Stimulated activated CD4-positive, alpha-beta T cell treated with anti-CD3 and anti-CD28 coated beads, TNF-alpha, amount 100 ng/mL, for 48 hours (primary cell): ENCODE data around the gene NFIX.

Source experiments
- DNase-seq, 3 donors: peaks; one replicate each; pipeline ENCODE4 v3.0.0-alpha.2; 2020; ENCODE audit warnings: low read depth in 3 of 3

The NFIX gene

GRCh38 chr19:13091400-13092157 lies 96.3 kb downstream of the NFIX start:
- DNase-seq, result no peak

DNA sequence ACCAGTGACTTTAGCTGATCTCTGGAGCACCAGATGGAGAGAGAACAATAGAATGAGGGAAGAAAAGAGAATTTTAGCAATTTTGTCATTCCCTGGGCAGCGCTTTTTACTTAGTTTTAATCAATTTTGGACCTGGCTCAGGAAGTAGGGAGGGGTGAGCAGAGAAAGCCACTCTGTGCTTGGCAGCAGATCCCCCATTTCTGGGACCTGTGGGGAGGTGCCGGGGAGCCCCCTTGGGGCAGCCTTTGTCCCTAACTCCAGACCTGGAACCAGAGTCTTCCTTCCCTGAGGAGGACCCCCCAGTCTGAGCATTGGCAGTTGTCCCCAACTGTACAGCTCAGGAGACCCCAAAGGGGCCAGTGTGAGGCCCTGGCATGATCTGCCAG lies 96.9 kb downstream of the NFIX start:
- no peak for DNase-seq

DNA sequence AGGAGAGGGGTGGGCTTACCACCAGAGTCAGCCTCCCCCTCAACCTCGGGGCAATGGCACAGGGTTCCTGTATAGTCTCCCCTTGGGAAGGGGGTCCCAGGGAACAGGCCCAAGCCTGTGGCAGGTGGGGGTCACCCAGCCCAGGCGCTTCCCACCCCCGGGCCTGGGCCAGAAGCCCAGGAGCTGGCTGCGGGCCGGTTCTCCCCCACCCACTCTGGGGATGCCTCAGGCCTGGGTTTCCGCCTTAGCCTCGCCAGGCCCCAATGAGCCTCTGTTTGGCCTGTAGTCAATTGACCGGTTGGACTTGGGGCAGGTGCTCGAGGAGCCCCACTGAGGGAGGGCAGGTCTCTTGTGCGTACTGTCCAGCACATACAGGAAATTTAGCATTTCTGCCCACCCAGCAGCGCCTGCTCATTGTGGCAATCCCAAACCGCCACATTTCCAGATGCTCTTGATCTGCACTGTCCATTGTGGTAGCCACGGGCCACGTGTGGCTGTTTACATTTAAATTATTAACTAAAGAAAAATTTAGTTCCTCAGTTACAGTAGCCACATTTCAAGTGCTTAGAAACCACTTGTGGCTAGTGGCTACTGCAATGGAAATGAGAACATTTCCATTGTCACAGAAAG lies 97.4 kb downstream of the NFIX start:
- no peak for DNase-seq

GRCh38 chr19:13093407-13094105 lies 98.3 kb downstream of the NFIX start:
- DNase-seq, result peak; percentile 68 to 71 (median 68)

GRCh38 chr19:13094106-13094504 lies 98.8 kb downstream of the NFIX start:
- no peak for DNase-seq

DNA sequence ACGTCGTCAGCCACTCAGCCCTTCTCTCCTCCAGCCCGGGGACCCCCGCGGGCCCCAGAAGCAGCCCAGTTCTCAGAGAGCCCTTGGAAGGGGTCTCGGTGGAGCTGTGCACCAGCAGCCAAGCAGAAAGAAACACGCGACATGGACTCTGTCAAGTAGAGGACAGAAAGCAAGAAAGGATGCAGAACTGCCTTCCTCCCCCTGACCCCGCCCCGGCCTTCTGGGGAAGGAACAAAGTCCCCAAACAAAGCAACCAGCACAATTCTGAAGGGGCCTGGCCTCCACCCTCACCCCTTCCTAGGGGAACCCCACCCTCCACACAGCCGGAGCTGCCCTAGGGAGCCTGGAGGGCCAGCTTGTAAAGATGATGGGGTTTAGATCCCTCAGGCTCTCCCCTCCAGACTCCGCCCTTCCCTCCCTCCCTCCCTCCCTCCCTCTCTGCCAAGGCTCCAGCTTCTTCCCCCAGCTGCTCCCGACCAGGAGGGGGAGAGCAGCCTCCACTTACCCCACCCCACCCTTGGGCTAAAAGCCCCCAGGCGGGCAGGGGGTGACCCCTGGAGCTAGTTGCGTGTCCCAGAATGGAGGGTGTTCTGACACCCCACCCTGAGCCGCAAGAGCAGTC lies 99.6 kb downstream of the NFIX start:
- DNase-seq, result no peak

DNA sequence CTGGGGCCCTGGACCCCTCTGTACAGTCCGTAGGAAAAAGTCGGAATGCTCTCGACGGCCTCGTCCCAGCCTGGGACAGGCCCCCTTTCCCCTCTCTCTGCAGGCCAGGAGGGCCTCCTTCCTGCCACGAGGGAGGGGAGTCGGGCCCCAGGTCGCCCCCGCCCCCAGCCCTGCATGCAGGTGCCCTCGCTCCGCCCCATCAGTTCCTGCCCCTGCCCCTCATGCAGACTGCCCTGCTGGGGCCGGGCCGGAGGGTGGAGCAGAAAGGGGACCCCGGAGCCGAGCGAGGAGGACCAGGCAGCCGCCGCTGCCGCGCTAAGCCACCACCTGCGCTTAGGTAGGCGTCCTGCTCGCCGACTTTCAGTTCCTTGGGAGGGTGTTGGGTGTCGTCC lies 100.1 kb downstream of the NFIX start:
- DNase-seq, result no peak

DNA sequence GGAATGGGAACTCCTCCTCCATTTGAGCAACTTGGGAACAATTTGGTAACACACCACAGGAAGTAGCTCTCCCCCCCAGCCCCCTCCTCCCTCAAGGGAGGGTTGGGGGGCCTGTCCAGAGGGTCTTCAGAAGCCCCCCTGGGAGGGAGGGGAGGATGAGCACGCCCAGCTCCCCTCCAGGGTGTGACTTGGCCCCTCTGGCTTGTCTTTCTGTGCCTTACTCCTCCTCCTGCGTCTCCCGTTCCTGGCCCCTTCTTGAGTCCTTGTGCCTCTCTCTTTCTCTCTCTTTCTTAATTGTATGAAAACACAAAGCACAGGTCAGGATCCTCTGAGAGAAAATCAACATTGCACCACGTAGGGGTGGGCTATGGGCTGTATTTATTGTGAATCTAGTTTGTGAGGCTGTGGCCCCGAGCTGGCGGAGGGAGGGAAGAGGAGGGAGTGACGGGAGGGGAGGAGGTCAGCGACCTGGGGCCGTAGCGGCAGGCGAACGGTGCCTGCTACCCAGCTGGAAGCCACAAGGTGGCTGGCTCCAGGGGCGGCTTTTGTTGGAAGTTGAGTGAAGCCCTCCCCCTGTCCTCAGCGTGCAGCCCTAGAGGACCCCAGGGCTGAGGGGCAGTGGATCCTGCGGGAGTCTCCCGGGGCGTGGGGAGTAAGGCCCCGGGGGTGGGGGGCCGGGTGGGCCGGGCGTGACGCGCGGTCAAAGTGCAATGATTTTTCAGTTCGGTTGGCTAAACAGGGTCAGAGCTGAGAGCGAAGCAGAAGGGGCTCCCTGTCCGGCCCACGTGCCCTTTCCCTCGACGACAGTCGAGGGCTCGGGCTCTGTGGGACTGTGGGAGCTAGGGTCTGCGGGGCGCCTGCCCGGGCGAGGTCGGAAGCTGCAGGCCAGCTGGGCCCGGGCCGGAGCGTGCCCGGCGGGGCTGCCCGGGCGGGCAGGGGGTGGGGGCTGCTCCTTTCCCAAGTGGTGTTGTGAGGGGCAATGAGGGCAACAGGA lies 101.0 kb downstream of the NFIX start:
- DNase-seq, result no peak

DNA sequence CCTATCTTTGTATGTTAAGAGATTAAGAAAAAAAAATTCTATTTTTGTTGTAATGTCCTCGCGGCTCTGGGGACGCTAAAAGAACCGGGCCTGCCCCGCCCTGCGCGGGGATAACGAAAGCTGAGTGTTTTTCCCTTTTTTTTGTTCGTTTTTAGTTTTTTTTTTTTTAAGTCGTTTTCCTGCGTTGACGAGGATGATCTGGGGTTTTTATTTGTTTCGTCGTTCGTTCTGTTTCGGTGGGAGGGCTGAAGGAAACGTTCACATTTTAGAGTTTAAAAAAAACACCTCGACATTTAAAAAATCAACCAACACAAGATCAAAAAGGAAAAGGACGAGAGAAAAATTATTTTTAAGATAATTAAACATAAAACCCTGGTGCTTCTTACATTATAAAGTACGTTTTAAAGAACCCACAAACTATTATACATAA lies 101.8 kb downstream of the NFIX start:
- DNase-seq, result no peak

GRCh38 chr19:13097463-13098258 lies 102.4 kb downstream of the NFIX start:
- DNase-seq, result no peak

DNA sequence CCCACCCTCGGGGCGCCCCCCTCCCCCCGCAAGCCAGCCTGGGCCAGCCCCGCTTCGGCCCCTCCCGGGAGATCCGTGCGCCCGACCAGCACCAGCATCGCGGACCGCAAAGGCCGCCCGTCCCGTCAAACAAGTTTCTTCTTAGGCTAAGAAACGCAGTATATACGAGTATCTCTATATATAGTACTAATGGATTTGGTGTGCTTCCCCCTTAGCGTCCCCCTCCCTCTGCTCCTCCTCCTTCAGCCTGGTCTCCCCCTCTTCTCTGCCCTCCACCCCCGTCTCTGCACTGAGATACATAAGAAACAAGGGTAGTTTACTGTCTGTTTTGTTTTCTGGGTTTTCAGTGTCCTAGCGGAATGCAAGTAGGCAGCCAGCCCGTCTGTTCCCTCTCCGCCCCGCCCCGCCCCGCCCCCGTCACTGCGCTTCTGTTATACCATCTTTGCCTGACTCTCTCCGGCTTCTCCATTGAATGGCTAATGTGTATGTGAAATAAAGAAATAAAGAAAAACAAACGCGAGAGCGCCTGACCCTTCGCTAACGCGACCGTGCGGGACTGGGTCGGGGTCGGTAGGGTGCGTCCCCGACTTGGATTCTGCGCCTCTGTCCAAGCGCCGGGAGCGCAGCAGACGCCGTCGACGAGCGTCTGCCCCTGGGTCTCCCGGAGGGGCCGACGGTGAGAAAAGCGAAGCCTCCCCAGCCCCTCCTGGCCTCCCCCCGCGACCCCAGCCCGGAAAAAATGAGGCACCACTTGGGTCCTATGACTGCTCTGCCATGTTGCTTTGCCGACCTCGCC lies 103.2 kb downstream of the NFIX start:
- no peak for DNase-seq

- DNase-seq, result peak; percentile 56 to 71 (median 64)
These were observed 104.1 kb downstream of the NFIX start for GRCh38 chr19:13099073-13099999.

- peak in 2 of 3 donors; percentile 45 to 60 for DNase-seq
These were observed 104.8 kb downstream of the NFIX start for GRCh38 chr19:13100031-13100588.

DNA sequence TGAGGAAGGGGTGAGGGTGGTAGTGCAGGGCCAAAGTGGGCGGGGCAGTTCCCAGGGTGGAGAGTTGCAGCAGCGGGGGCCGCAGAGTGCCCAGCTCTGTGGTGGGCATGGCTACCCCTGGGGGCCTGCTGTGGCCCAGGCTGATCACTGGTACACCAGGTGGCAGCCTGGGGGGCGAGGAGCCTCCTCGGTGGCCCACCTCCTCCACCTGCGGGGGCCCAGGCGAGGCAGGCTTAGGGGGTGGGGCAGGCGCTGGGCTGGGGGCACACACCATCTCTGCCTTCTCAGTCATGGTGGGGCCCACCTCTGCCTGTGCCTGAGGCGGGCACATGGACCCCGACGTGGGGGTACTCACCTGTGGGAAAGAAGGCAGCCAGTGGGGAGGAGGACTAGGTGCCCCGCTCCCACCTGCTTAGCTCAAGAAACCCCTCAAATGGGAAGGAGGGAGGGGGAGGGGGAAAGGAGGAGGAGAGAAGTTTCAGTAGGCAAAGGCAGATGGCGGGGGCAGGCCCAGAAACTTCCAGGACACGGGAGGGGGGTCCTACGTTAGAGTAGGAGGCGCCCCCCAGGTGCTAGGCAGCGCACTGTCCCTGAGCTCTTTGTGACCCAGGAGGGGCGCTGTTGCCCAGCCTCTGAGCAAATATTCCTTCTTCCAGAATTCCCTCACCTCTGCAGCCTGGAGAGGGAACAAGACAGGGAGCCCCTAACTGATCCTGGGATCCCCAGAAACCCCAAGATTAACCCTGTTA lies 105.7 kb downstream of the NFIX start:
- DNase-seq, result no peak

- no peak for DNase-seq
These were observed 106.5 kb downstream of the NFIX start for GRCh38 chr19:13101590-13102415.

- no peak for DNase-seq
These were observed 107.1 kb downstream of the NFIX start for GRCh38 chr19:13102416-13102665.
